GM19372 (cell line): ENCODE measurements around the gene DYNC1H1.

Experiments
- ATAC-seq: cut with Tn5 transposase; IDR thresholded peaks from one replicate; pipeline ENCODE4 v1.9.1; 2021; ENCODE audit warnings: mild to moderate bottlenecking, low read depth, moderate library complexity; ENCODE audit not compliant: unreplicated experiment

DYNC1H1 gene

GRCh38 chr14:101986953-101987352 lies 22.6 kb downstream of the DYNC1H1 start:
- no peak for ATAC-seq

DNA sequence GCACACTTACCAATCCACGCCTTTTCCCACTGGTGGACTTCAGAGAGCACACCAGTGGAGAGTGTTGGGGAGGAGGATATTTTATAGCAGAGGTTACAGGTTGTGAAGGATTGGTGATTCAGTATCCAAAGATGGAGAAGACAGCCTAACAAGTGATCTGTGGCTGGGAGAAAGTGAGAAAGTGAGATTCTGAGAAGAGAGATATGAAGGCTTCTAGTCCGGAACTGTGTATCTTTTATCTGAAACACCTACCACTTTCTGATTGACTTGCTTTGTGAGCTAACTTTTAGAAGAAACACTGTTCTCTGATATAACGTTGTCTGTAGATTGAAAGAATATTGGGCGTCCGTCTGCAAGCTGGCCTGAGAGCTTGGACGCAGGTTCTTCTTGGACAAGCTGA lies 24.0 kb downstream of the DYNC1H1 start:
- no peak for ATAC-seq

DNA sequence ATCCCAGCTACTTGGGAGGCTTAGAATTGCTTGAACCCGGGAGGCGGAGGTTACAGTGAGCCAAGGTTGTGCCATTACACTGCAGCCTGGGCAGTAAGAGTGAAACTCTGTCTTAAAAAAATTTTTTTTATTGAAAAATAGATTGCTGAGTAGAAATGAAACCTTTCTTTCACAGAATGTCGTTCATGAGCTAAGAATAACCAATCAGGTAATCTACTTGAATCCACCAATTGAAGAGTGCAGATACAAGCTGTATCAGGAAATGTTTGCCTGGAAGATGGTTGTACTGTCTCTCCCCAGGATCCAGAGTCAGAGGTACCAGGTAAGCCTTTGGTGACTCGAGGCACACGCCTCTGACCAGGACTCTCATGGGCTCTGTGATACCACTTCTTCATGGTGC lies 27.0 kb downstream of the DYNC1H1 start:
- ATAC-seq, result no peak

GRCh38 chr14:101992708-101993107 lies 28.3 kb downstream of the DYNC1H1 start:
- peak; percentile 95 for ATAC-seq

GRCh38 chr14:101997429-101998336 lies 33.3 kb downstream of the DYNC1H1 start:
- ATAC-seq, result no peak

- no peak for ATAC-seq
Measured at GRCh38 chr14:102000902-102001301, 36.5 kb downstream of the DYNC1H1 start.

DNA sequence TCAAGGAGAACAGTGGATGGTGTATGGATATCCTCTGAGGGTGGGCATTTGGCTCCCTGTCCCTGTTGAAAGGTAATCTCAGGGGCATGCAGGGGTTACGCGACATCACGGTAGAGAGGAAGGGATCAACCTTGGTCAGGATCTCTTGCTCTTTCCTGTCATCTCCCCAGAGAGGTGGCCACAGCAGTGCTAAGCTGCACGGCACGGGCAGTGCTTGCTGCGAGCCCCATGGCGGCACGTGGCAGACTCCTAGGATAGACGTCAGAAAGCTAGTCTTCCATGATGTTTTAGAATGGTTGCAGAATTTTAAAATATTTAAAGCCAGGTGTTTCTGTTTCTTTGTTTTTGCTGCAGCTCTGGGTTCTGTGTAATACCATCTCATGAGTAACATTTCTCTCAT lies 41.0 kb downstream of the DYNC1H1 start:
- no peak for ATAC-seq

- ATAC-seq, result no peak
Measured at GRCh38 chr14:102007916-102008418, 43.6 kb downstream of the DYNC1H1 start.

DNA sequence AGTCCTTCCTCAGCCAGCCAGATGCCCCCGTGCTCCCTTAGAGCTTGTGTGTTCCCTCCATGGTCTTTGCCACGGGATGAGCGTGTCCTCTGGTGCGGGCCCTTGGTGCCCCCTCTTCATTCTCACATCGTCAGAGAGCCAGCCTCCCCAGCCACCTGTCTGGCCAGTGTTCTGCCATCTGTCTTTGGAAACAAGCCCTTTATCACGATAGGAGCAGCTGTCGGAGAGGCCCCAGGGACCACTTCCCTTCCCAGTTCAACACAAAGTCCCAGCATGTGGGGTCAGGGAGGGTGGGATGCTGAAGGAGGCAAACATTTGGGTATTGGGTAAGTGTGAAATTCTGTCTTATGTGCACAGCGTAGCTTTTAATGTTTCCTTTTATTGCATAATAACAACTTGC lies 44.5 kb downstream of the DYNC1H1 start:
- no peak for ATAC-seq

GRCh38 chr14:102011631-102012030 lies 47.3 kb downstream of the DYNC1H1 start:
- ATAC-seq, result no peak

DNA sequence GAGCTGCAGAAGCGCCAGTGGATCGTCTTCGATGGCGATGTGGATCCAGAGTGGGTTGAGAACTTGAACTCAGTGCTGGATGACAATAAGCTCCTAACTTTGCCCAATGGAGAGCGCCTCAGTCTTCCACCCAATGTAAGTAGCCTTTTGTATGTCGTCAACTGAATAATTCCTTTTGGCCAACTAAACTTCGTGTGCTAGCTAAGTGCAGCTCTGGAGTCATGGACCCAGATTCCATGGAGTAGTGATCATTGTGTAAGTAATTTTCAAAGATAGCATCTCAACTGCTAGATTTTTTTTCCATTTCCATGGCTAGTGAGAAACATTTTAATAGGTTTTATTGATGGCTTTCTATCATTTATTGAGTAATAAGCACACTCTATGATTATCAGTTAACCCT lies 48.0 kb downstream of the DYNC1H1 start:
- ATAC-seq, result no peak

DNA sequence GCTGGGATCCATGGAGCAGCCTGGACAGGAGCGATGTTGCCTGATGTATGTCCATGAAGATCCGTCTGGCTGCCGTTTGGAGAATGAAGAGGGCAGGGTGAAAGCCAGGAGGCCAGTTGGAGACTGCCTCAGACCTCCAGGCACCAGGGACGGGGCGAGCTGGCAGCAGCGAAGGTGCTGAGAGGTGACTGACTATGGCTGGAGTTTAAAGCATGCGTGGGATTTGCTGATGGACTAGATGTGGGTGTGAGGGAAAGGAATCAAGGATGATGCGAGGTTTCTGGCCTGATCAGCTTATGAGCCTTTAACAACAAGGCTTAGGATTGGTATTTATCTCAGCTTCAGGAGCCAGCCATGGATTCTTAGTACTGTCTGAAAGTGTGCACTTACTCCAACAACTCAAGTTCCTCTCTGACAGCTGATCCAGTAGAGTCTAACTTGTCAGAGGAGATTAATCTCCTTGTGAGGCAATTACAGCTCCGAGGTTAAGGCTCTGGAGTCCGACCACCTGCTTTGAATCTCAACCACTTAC lies 49.4 kb downstream of the DYNC1H1 start:
- no peak for ATAC-seq

DNA sequence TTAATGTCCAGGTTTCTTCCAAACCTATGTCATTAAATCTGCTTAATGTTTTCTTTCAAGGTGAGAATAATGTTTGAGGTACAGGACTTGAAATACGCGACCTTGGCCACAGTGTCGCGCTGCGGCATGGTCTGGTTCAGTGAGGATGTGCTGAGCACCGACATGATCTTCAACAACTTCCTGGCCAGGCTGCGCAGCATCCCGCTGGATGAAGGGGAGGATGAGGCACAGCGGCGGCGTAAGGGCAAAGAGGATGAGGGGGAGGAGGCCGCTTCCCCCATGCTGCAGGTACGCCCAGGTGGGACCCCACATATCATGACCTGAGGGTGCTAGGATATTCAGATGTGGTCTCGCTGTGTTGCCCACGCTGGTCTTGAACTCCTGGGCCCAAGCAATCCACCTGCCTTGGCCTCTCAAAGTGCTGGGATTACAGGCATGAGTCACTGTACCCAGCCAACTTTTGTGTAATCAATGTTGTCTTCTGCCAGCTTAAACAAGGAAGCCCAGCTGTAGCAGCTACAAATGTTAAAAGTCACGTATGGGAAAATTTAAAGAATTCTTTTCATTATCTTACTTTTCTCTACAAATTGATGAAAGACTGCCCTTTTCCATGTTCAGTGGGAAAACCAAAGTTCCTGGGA lies 50.8 kb downstream of the DYNC1H1 start:
- ATAC-seq, result no peak

DNA sequence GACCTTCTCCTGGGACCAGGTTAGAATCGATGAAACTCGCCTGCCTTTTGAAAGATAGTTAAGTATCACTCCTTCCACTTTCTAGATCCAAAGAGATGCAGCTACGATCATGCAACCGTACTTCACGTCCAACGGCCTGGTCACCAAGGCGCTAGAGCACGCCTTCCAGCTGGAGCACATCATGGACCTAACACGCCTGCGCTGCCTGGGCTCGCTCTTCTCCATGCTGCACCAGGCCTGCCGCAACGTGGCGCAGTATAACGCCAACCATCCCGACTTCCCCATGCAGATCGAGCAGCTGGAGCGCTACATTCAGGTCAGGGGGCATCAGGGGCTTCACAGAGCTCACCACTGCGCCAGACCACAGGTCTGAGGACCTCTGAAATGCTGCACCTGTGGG lies 51.4 kb downstream of the DYNC1H1 start:
- ATAC-seq, result no peak

DNA sequence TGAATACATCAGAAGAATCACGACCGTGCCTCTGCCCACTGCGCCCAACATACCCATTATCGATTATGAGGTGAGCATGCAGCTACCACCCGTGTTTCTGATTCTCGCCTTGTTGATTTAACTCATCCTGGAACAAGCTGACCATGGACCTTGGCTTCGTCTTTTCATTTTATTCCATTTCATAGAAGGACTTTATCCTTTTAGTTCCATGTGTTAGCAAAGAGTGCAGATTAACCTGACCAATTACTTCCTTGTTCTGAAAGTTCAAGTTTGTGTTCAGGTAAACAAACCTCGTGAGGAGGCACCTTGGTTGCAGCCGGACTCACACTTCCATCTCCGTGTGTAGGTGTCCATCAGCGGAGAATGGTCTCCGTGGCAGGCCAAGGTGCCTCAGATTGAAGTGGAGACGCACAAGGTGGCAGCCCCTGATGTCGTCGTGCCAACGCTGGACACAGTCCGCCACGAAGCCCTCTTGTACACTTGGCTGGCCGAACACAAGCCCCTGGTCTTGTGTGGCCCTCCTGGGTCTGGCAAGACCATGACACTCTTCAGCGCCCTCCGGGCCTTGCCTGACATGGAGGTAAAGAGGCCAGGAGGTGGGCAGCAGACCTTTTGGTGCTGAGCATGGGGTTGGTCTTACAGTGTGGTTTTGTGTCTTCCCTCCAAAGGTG lies 52.2 kb downstream of the DYNC1H1 start:
- ATAC-seq, result no peak

DNA sequence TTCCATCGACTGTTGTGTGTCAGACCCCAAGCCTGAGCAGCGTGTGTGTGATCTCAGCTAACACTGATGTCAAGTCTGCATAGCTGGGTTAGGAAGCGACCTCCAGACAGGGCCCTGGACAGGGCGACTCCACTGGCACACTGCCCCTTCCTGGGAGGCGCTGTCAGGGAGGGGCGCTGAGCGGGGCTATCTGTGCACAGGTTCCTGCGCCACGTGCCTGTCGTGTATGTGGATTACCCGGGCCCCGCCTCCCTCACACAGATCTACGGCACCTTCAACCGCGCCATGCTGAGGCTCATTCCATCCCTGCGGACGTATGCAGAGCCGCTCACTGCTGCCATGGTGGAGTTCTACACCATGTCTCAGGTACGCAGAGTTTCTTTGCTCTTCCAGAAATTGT lies 53.9 kb downstream of the DYNC1H1 start:
- ATAC-seq, result no peak

DNA sequence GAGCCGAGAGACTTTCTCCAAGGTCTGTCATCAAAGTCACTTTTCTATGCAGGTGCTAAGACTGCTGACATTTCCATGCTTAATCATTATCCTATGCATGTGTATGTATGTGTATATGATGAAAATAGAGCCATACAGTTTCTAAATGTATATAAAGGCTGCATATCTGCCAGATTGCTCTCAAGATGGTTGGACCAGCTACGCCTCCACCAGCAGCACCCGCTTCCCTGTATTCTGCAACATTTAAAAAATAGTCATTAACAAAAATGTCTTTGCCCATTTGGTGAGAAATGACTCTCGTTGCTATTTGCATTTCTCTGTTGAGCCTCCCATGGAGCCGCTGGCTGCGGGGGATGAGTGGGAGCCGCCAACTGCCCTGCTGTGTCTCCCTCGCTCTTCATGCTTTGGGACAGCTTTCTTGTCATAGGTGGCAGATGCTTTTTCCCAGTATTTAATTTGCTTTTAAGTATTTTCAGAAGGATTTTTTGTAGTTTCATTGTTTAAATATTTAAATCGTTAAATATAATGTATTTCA lies 54.7 kb downstream of the DYNC1H1 start:
- no peak for ATAC-seq

DNA sequence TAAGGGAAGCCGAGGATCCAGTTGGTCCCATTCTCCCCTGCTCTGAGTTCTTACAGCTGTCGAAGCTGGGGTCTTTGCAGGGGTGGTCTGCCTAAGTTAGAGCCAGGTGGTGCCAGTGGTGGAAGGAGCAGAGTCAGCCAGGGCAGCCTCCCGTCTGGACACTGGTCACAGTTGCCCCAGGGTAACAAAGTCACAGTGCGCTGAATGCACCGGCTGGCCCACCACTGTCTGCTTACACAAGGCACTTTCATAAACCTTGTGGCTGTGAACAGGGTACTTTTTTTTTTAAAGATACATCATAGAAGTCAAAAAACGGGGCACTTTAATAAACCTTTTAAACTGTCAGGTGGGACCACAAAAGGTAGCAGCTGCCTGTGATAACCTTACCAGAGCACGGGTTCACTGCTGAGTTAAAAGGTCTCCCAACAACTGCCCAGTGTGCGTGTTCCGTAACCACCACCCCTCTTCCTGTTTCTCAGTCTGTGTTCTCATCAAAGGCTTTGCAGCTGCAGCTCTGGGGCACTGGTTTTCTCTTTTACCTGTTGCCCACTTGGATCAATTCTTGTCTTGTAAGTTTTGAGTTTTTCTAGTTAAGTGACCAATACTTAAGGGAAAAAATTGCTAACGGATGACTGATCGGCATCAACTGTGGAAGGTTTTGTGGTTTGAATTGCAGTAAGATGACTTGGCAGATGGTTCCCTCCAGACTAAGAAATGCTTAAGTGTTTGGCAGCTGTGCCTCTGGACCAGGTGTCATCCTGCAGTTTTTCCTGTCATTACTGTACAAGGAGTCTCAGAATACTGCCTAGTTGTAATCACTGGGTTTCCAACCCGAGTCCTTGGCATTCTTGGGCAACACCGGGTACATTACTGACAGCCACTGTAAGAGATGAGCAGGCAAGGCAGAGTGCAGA lies 55.9 kb downstream of the DYNC1H1 start:
- ATAC-seq, result no peak

DNA sequence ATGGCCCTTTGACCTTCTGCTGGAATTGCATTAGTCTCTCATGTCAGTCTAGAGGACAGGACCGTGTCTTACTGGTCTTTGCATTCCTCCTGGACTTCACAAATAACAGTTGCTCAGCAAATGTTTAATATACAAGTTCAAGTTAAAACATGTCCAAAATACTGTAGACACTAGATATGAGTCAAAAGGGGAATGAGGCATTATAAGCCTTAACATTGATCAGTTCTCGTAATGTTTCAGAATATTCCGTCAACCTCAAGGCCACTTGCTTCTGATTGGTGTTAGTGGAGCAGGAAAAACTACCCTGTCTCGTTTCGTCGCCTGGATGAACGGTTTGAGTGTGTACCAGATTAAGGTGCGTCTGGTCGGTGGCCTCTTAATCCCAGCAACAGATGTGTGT lies 62.6 kb downstream of the DYNC1H1 start:
- no peak for ATAC-seq

DNA sequence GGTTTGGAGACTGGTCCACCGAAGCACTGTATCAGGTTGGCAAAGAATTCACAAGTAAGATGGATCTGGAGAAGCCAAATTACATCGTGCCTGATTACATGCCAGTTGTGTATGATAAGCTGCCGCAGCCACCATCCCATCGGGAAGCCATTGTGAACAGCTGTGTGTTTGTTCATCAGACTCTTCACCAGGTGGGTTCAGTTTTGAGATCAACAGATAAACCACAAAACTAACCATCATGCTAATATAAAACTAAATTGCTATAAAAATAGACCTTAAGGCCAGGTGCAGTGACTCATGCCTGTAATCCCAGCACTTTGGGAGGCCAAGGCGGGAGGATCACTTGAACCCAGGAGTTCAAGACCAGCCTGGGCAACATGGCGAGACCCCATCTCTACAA lies 63.6 kb downstream of the DYNC1H1 start:
- no peak for ATAC-seq
